GM23248 (cell line): ENCODE results near the gene CBFA2T3.

Experiments
- EZH2 ChIP-seq: fragments of 200-600 bp; sonication (generic); IDR thresholded peaks from 2 replicates; pipeline ENCODE4 v1.6.1; 2018; ENCODE audit warnings: antibody characterized with exemption, mild to moderate bottlenecking; ENCODE audit not compliant: insufficient read depth, poor library complexity, severe bottlenecking
- EZH2phosphoT487 ChIP-seq: fragments of 200-600 bp; sonication (generic); IDR thresholded peaks from 2 replicates; pipeline ENCODE4 v1.6.1; 2018; ENCODE audit warnings: antibody characterized with exemption, moderate library complexity, mild to moderate bottlenecking, low read depth; ENCODE audit not compliant: insufficient read depth

GRCh38 chr16:88906020-88906419, 71.0 kb downstream of the CBFA2T3 start:
- TF ChIP-seq EZH2phosphoT487 (no peak), EZH2 (no peak)
